ENCODE data around the gene CDKN2AIPNL. TPM values are rescaled to one million over a fixed set of nuclear protein-coding genes. Genes with fewer than 3 reads are reported as not detected.
A peak's percentile ranks its signal among the peaks of the same experiment; 100 is the strongest.
"Not testable (repeated sequence)": the region's sequence is repeated elsewhere in the genome, so short reads cannot be mapped to it uniquely, and the experiment has no call there.

Gene CDKN2AIPNL
- polyA plus RNA-seq, 1 donor: 28.0 TPM

DNA sequence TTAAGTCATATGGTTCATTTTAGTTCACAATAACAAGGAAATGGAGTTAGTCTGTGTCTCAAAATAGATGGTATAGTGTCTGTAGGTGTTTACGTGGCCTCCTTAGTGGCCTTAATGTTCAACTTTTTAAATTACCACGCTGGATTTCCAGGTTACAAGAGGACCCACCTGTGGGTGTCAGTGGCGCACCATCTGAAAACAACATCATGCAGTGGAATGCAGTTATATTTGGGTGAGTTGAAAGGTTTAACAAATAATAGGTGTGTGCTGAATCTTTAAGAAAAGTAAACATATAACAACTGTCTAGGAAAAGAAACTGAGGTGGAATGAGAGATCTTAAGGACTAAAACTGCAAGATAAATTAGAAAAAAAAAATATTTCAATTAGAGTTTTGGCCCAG is 37.4 kb downstream of the CDKN2AIPNL start:
- Histone ChIP-seq H3K9me3 (ENCODE audit: control insufficient read depth, low read depth, low read length) (no peaks in the 10 kb centered on the region), H3K4me1 (ENCODE audit: control insufficient read depth, insufficient read depth, low read length) (peaks cover 7% of the 10 kb centered on the region), H3K4me3 (ENCODE audit: low read length) (no peak overlapping the region), H3K36me3 (ENCODE audit: control insufficient read depth, insufficient read depth, low read length) (peaks cover 24% of the 10 kb centered on the region), H3K27me3 (ENCODE audit: control insufficient read depth, insufficient read depth, low read length) (no peaks in the 10 kb centered on the region), H3K27ac (ENCODE audit: low read length) (no peak overlapping the region)
- DNase-seq: no peak
- 90% methylated on average over 2 of the region's 3 CpGs for WGBS (ENCODE audit: insufficient coverage, low lambda C conversion rate)

DNA sequence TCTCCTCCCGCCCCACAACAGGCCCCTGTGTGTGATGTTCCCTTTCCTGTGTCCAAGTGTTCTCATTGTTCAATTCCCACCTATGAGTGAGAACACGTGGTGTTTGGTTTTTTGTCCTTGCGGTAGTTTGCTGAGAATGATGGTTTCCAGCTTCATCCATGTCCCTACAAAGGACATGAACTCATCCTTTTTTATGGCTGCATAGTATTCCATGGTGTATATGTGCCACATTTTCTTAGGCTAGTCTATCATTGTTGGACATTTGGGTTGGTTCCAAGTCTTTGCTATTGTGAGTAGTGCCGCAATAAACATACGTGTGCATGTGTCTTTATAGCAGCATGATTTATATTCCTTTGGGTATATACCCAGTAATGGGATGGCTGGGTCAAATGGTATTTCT is 38.0 kb downstream of the CDKN2AIPNL start:
- H3K36me3 ChIP-seq (ENCODE audit: control insufficient read depth, insufficient read depth, low read length): peaks cover 24% of the 10 kb centered on the region
- not testable (repeated sequence) for H3K27ac ChIP-seq (ENCODE audit: low read length); H3K4me3 ChIP-seq (ENCODE audit: low read length); DNase-seq; H3K4me1 ChIP-seq (ENCODE audit: control insufficient read depth, insufficient read depth, low read length); H3K27me3 ChIP-seq (ENCODE audit: control insufficient read depth, insufficient read depth, low read length); H3K9me3 ChIP-seq (ENCODE audit: control insufficient read depth, low read depth, low read length)
- WGBS (ENCODE audit: insufficient coverage, low lambda C conversion rate): no CpG with 5 or more reads among the region's 5 CpGs

DNA sequence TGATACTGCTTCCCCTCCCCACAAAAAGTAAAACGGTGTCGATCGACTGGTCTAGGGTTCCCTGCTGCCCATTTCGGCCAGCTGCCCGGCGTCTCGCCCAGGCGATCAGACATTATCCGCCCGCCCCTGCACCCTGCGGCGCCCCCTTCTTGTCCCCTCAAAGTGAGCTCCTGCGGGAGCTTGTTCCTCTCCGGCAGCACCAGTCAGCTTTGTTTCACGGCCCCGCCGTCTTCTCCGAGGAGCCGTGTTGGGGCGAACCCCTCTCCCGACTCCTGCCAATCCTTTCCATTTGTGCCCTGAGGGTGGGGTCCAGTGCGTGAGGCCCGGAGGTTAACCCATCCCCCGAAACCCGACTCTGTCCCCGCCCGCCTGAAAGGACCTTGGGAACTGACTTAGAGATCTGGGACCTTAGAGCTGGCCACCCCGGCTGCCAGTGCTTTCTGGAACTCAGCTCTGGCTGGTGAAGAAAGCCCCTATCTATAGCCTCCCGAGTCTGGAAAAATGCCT is 39.8 kb downstream of the CDKN2AIPNL start:
- WGBS (ENCODE audit: insufficient coverage, low lambda C conversion rate): no CpG with 5 or more reads among the region's 29 CpGs
- peak; percentile 76 to 84 for DNase-seq
- H3K36me3 ChIP-seq (ENCODE audit: control insufficient read depth, insufficient read depth, low read length): peaks cover 11% of the 10 kb centered on the region
- peak overlapping the region; percentile 94 for H3K27ac ChIP-seq (ENCODE audit: low read length)
- H3K4me3 ChIP-seq (ENCODE audit: low read length): peak overlapping the region; percentile 87
- H3K27me3 ChIP-seq (ENCODE audit: control insufficient read depth, insufficient read depth, low read length): no peaks in the 10 kb centered on the region
- no peaks in the 10 kb centered on the region for H3K9me3 ChIP-seq (ENCODE audit: control insufficient read depth, low read depth, low read length)
- H3K4me1 ChIP-seq (ENCODE audit: control insufficient read depth, insufficient read depth, low read length): peaks cover 7% of the 10 kb centered on the region

DNA sequence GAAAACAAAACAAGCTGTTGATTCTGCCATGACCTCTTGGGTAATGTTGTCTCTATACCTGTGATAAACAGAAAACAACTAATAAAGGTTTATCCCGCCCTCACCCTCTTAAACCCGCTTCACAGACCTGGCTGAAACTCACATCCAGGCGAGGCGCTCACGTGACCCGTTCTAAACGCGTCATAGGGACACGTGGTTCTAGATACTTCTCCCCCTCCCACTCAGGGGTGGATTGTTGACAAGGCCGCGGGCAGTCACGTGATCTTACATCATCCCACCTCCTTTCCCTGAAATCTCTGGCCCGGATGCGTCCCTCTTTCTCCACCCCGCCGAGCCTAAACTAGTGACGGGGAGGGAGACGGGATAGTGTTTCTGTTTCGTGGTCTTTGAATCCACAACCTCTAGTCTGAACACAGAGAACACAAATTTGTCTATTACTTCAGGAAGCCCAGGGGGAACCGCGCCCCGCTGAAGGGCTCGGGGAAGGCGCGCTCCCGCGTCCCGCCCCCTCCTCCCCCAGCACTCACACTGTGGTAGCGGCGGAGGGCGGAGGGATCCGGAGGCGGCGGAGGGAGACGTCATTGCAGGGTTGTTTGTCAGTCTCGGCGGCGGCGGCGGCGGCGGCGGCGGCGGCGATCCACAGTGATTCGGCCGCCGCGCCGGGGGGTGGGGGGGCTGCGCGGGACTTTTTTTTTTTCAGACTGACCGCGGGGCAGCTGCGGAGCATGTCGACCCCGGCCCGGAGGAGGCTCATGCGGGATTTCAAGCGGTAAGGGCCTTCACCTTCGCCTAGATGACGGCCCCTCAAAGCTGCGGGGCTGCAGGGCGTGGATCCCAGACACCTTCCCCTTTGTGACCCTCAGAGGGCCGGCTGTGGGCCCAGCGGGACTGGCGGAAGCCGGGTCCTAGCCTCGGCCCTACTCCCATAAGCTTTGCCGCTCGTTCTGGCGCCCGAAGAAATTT is 40.5 kb downstream of the CDKN2AIPNL start, which contains the start of gene UBE2B:
Gene UBE2B (plus strand): TSS at position 699 of the 963 bp plus-strand sequence. CDS start 27 bp downstream, at position 726.
- no peaks in the 10 kb centered on the region for H3K9me3 ChIP-seq (ENCODE audit: control insufficient read depth, low read depth, low read length)
- H3K27me3 ChIP-seq (ENCODE audit: control insufficient read depth, insufficient read depth, low read length): no peaks in the 10 kb centered on the region
- H3K36me3 ChIP-seq (ENCODE audit: control insufficient read depth, insufficient read depth, low read length): peaks cover 8% of the 10 kb centered on the region
- peak within 1 kb of the TSS; percentile 87 for H3K4me3 ChIP-seq (ENCODE audit: low read length)
- H3K4me1 ChIP-seq (ENCODE audit: control insufficient read depth, insufficient read depth, low read length): peaks cover 7% of the 10 kb centered on the region
- no CpG with 5 or more reads among the region's 74 CpGs for WGBS (ENCODE audit: insufficient coverage, low lambda C conversion rate)
- H3K27ac ChIP-seq (ENCODE audit: low read length): peak within 1 kb of the TSS; percentile 94
- peak; percentile 99 to 100 for DNase-seq

DNA sequence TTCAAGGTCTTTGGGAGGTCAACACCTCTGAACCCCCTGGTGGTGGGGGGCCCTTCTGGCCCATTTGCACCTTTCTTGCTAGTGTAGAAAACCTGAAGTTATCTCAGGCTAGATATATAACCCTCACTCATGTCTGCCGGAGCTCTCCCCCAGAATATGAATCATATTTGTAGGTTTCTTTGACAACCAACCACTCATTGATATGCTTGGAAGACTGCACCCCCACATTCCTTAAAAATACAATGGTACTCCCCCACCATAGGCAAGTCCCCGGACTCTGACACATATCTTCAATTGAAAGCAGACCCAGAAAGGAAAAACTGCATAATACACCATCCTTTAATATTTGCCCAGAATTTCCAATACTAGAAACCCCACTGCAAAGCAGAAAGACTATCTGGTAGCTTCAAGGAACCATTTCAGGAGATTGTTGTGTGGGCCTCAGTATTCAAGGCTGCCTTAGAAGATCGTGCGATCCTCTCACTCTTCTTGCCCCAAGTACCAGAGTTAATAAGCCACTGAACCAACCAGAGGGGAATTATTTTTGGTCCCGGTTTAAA is 41.3 kb downstream of the CDKN2AIPNL start:
- Histone ChIP-seq H3K36me3 (ENCODE audit: control insufficient read depth, insufficient read depth, low read length) (peaks cover 4% of the 10 kb centered on the region), H3K9me3 (ENCODE audit: control insufficient read depth, low read depth, low read length) (no peaks in the 10 kb centered on the region), H3K4me3 (ENCODE audit: low read length) (peak overlapping the region; percentile 87), H3K27ac (ENCODE audit: low read length) (peak overlapping the region; percentile 94), H3K4me1 (ENCODE audit: control insufficient read depth, insufficient read depth, low read length) (peaks cover 7% of the 10 kb centered on the region), H3K27me3 (ENCODE audit: control insufficient read depth, insufficient read depth, low read length) (no peaks in the 10 kb centered on the region)
- DNase-seq: no peak
- WGBS (ENCODE audit: insufficient coverage, low lambda C conversion rate): 0% methylated on average over 1 of the region's 5 CpGs

DNA sequence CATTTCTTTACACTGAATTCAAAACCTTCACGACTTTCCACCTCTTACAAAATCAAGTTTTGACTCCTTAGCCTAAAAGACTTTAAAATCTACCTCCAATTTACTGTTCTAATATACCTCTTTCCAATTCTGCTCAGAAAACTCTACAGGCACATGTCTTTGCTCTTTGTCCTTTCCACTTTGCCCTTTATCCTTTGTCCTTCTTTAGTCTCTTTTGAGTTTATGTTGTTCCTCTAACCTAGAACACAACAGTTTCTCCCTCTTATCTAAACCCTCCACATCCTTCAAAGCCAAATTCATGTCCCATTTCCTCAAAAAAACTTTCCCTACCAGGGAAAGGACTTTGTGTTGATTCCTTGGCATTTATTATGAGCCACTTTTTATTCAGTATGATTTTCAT is 46.1 kb downstream of the CDKN2AIPNL start:
- Histone ChIP-seq H3K4me1 (ENCODE audit: control insufficient read depth, insufficient read depth, low read length) (peaks cover 6% of the 10 kb centered on the region), H3K27me3 (ENCODE audit: control insufficient read depth, insufficient read depth, low read length) (no peaks in the 10 kb centered on the region), H3K9me3 (ENCODE audit: control insufficient read depth, low read depth, low read length) (no peaks in the 10 kb centered on the region), H3K27ac (ENCODE audit: low read length) (no peak overlapping the region), H3K4me3 (ENCODE audit: low read length) (no peak overlapping the region), H3K36me3 (ENCODE audit: control insufficient read depth, insufficient read depth, low read length) (no peaks in the 10 kb centered on the region)
- 100% methylated on average over 1 of the region's 1 CpG for WGBS (ENCODE audit: insufficient coverage, low lambda C conversion rate)
- DNase-seq: no peak

DNA sequence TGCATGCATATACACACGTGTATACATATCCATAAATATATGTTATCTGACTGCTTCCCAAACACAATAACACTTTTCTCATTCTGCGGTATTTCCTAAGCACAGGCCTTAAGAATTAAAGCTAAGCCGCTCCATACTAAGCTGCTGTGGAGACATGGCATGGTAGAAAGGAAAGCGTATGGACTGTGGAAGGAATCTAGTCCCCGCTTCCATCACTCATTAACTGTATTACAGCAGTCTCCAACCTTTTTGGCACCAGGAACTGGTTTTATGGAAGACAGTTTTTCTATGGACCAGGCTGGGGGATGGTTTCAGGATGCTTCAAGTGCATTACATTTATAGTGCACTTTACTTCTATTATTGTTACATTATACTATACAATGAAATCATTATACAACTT is 56.0 kb downstream of the CDKN2AIPNL start:
- Histone ChIP-seq H3K27me3 (ENCODE audit: control insufficient read depth, insufficient read depth, low read length) (no peaks in the 10 kb centered on the region), H3K36me3 (ENCODE audit: control insufficient read depth, insufficient read depth, low read length) (peaks cover 2% of the 10 kb centered on the region), H3K9me3 (ENCODE audit: control insufficient read depth, low read depth, low read length) (no peaks in the 10 kb centered on the region), H3K27ac (ENCODE audit: low read length) (no peak overlapping the region), H3K4me1 (ENCODE audit: control insufficient read depth, insufficient read depth, low read length) (no peaks in the 10 kb centered on the region), H3K4me3 (ENCODE audit: low read length) (no peak overlapping the region)
- 70% methylated on average over 1 of the region's 5 CpGs for WGBS (ENCODE audit: insufficient coverage, low lambda C conversion rate)
- no peak for DNase-seq

Other genes with a start within 250 kb of the CDKN2AIPNL start
- 490 TPM for gene SKP1, start 234.9 kb downstream of the CDKN2AIPNL start, polyA plus RNA-seq
- gene PPP2CA, start 185.8 kb downstream of the CDKN2AIPNL start, polyA plus RNA-seq: 120 TPM
- 2.7 TPM for gene CDKL3, start 44.7 kb downstream of the CDKN2AIPNL start, polyA plus RNA-seq
- gene UBE2B, start 40.3 kb downstream of the CDKN2AIPNL start, polyA plus RNA-seq: 130 TPM
- 29.9 TPM for gene JADE2, start 113.8 kb upstream of the CDKN2AIPNL start, polyA plus RNA-seq
- gene SAR1B, start 220.9 kb upstream of the CDKN2AIPNL start, polyA plus RNA-seq: 81.4 TPM
- gene SEC24A, start 236.9 kb upstream of the CDKN2AIPNL start, polyA plus RNA-seq: 52.3 TPM